ENCODE measurements around the gene GALNTL6. TPM values are rescaled to one million over a fixed set of nuclear protein-coding genes. Genes with fewer than 3 reads are reported as not detected.
A peak's percentile ranks its signal among the peaks of the same experiment; 100 is the strongest.

Gene GALNTL6
- total and polyA plus RNA-seq, 9 of the 15 experiments (the other 6 are each of a cell fraction or from before 2014, with no cell fraction given) = 0.18 to 0.50 (median 0.29) TPM

GRCh38 chr4:173025131-173025530 lies 1211.9 kb downstream of the GALNTL6 start (continued):
- TF ChIP-seq CTCF (IDR thresholded peaks at IDR 0.05 in 2 of 3, conservative IDR thresholded peaks at IDR 0.05 in 1 of 3; ENCODE audit: insufficient read depth in 2 of 3, low read depth in 1 of 3, low read length in 3 of 3) = peak; percentile 72 to 87 (median 73)
- TF ChIP-seq TFAP4 (CRISPR knock-in tag; IDR thresholded peaks at IDR 0.05; ENCODE audit: borderline replicate concordance) = peak; percentile 77
- peak; percentile 46; the same call in 1 of the 2 replicates for TF ChIP-seq PKNOX1 (IDR thresholded peaks at IDR 0.05)
- TF ChIP-seq ELF1 (tag; IDR thresholded peaks at IDR 0.05) = peak; percentile 82
- TF ChIP-seq REST (IDR thresholded peaks at IDR 0.05; ENCODE audit: borderline replicate concordance) = peak; percentile 88
- no peak for TF ChIP-seq REST (CRISPR knock-in tag; IDR thresholded peaks at IDR 0.05; ENCODE audit: low read depth)
- peak; percentile 54; the same call in 1 of the 2 replicates for TF ChIP-seq SPI1 (IDR thresholded peaks at IDR 0.05; ENCODE audit: borderline replicate concordance, low read depth, low read length)
- 0 out of 2 replicates have a peak, but pooled peaks have one; percentile 12 for TF ChIP-seq TEAD4 (IDR thresholded peaks at IDR 0.05; ENCODE audit: low read length)
- no peak for TF ChIP-seq TEAD4 (CRISPR knock-in tag; IDR thresholded peaks at IDR 0.05; ENCODE audit: borderline replicate concordance)
- TF ChIP-seq SP1 (CRISPR knock-in tag; IDR thresholded peaks at IDR 0.05) = no peak
- TF ChIP-seq SMC3 (conservative IDR thresholded peaks at IDR 0.05; ENCODE audit: insufficient read depth, low read depth, low read length) = peak; percentile 87
- TF ChIP-seq ZNF184 (CRISPR knock-in tag; IDR thresholded peaks at IDR 0.05) = no peak
- TF ChIP-seq NR2C2 (CRISPR knock-in tag; IDR thresholded peaks at IDR 0.05) = no peak
- no peak for TF ChIP-seq NR2C2 (tag; IDR thresholded peaks at IDR 0.05)

Measured in K562 (cell line).